K562 (cell line): ENCODE measurements around the gene AGAP1. TPM values are rescaled to one million over a fixed set of nuclear protein-coding genes. Genes with fewer than 3 reads are reported as not detected.

Source experiments
- ATAC-seq: fragments of 200-7000 bp; cut with Tn5 transposase; 3 replicates; pipeline ENCODE4 v1.9.1; 2020; ENCODE audit warnings: moderate library complexity
- BruUV-seq: library from RNA; stranded (reverse); fragments of 400-500 nt; replicated peaks from 2 replicates; lab custom pipeline; 2021; lab: Mats Ljungman, UMichigan
- CTCF ChIA-PET: fragments of 300-600 bp; formaldehyde crosslinking; extraction: SDS; loops from one replicate; lab custom pipeline; 2021; ENCODE audit warnings: low intra/inter-chr PET ratio; lab: Yijun Ruan, JAX
- POLR2A ChIA-PET: fragments of 300-600, 350-650 bp; sonication (Branson Sonifier 250); formaldehyde crosslinking; extraction: SDS; loops from one replicate; lab custom pipeline; 2021; ENCODE audit warnings: antibody characterized with exemption, inconsistent platforms; lab: Yijun Ruan, JAX
- DNase-seq, 4 experiments: peaks; one replicate each; pipeline versions ENCODE4 v3.0.0 to v3.0.0-alpha.2; 2011 to 2018; ENCODE audit warnings: low spot score in 3 of 4, mixed read lengths in 3 of 4; ENCODE audit errors: extremely low read depth in 1 of 4
- FAIRE-seq: peaks from 2 replicates; lab custom pipeline; 2011; peaks lifted over from hg19 to GRCh38; lab: Jason Lieb, UNC
- H2AFZ ChIP-seq: 2 replicates; pipeline ENCODE4 v1.6.0; 2011; ENCODE audit warnings: low read depth, low read length, control low read depth, inconsistent platforms
- H3K27ac ChIP-seq: fragments of 200-600 bp; 3 replicates; pipeline ENCODE4 v1.8.0; 2011; ENCODE audit warnings: low read depth, mild to moderate bottlenecking, control low read depth, inconsistent platforms, low read length, moderate library complexity, mixed read lengths; ENCODE audit errors: extremely low read depth
- H3K27me3 ChIP-seq, 2 experiments: fragments of 300-600 bp in 1 of 2; 2 replicates in 1 of 2; 3 replicates in 1 of 2; pipeline versions ENCODE4 v1.6.0 to v1.8.0; 2011; ENCODE audit warnings: inconsistent platforms in 2 of 2, low read length in 2 of 2, mild to moderate bottlenecking in 1 of 2, mixed read lengths in 1 of 2, moderate library complexity in 1 of 2; ENCODE audit not compliant: control insufficient read depth in 2 of 2, insufficient read depth in 2 of 2
- H3K36me3 ChIP-seq: fragments of 300-600 bp; 3 replicates; pipeline ENCODE4 v1.8.0; 2011; ENCODE audit warnings: mild to moderate bottlenecking, low read length, inconsistent platforms; ENCODE audit not compliant: control insufficient read depth, insufficient read depth
- H3K4me1 ChIP-seq, 2 experiments: fragments of 200-600 bp in 1 of 2; replicated peaks in 1 of 2; 2 replicates in 1 of 2; 3 replicates in 1 of 2; pipeline versions ENCODE4 v1.5.1 to v1.8.0; 2011; ENCODE audit warnings: inconsistent platforms in 2 of 2, low read length in 2 of 2, mild to moderate bottlenecking in 1 of 2, mixed read lengths in 1 of 2, moderate library complexity in 1 of 2; ENCODE audit not compliant: control insufficient read depth in 2 of 2, insufficient read depth in 2 of 2
- H3K4me2 ChIP-seq: 2 replicates; pipeline ENCODE4 v1.6.1; 2011; ENCODE audit warnings: low read length, control low read depth, inconsistent platforms, mixed read lengths; ENCODE audit not compliant: insufficient read depth
- H3K4me3 ChIP-seq: fragments of 200-600 bp; sonication (generic), shearing (Covaris generic); 2 replicates; pipeline ENCODE4 v1.5.1; 2016; ENCODE audit warnings: control low read depth, inconsistent platforms
- H3K79me2 ChIP-seq: fragments of 200-600 bp; 3 replicates; pipeline ENCODE4 v1.8.0; 2011; ENCODE audit warnings: low read length, inconsistent platforms; ENCODE audit not compliant: control insufficient read depth, insufficient read depth
- H3K9ac ChIP-seq, 2 experiments: 2 replicates each; pipeline versions ENCODE4 v1.6.0 to v1.6.1; 2011; ENCODE audit warnings: low read depth in 2 of 2, low read length in 2 of 2, control low read depth in 1 of 2, inconsistent platforms in 1 of 2, mild to moderate bottlenecking in 1 of 2, mixed read lengths in 1 of 2; ENCODE audit not compliant: insufficient read depth in 1 of 2
- H3K9me1 ChIP-seq: one replicate; pipeline ENCODE4 v1.6.0; 2011; ENCODE audit warnings: inconsistent platforms, mild to moderate bottlenecking, low read length, moderate library complexity; ENCODE audit not compliant: control insufficient read depth, insufficient read depth
- H3K9me3 ChIP-seq: replicated peaks from 2 replicates; pipeline ENCODE4 v1.5.1; 2011; ENCODE audit warnings: low read depth, low read length, inconsistent platforms; ENCODE audit not compliant: control insufficient read depth, insufficient read depth
- H4K20me1 ChIP-seq: replicated peaks from 2 replicates; pipeline ENCODE4 v1.6.1; 2011; ENCODE audit warnings: low read length, inconsistent platforms, mixed read lengths; ENCODE audit not compliant: control insufficient read depth, insufficient read depth
- ARNT ChIP-seq, 2 experiments: fragments of 450-650 bp; IDR thresholded peaks; 2 replicates each; pipeline ENCODE4 v1.6.1; 2016; ENCODE audit warnings: mild to moderate bottlenecking in 1 of 2
- KLF1 ChIP-seq: fragments of 450-650 bp; IDR thresholded peaks from 2 replicates; pipeline ENCODE4 v1.6.1; 2016; ENCODE audit warnings: missing genetic modification characterization, missing compliant biosample characterization
- NEUROD1 ChIP-seq: fragments of 150-350 bp; IDR thresholded peaks from 2 replicates; pipeline ENCODE4 v1.6.1; 2014; ENCODE audit warnings: borderline replicate concordance, low read length, low read depth; ENCODE audit not compliant: partially characterized antibody
- NFXL1 ChIP-seq: fragments of 450-650 bp; formaldehyde crosslinking; IDR thresholded peaks from 2 replicates; pipeline ENCODE4 v1.4.0; 2021; ENCODE audit warnings: mild to moderate bottlenecking
- PCBP1 ChIP-seq: fragments of 200-400 bp; formaldehyde crosslinking; IDR thresholded peaks from 2 replicates; pipeline ENCODE4 v1.6.1; 2018; ENCODE audit warnings: mild to moderate bottlenecking, low read depth, low read length; ENCODE audit not compliant: poor library complexity, severe bottlenecking
- RBBP5 ChIP-seq: fragments of 200-600 bp; sonication (generic); IDR thresholded peaks from 2 replicates; pipeline ENCODE4 v1.6.1; 2012; ENCODE audit warnings: borderline replicate concordance, mild to moderate bottlenecking, low read length, control low read depth, inconsistent platforms; ENCODE audit not compliant: insufficient read depth, poor library complexity, severe bottlenecking
- SNIP1 ChIP-seq: fragments of 450-650 bp; IDR thresholded peaks from 2 replicates; pipeline ENCODE4 v1.7.1; 2017; ENCODE audit warnings: low read depth, mild to moderate bottlenecking
- ZBTB8A ChIP-seq: fragments of 450-650 bp; IDR thresholded peaks from 2 replicates; pipeline ENCODE4 v1.6.1; 2018; ENCODE audit warnings: mild to moderate bottlenecking, moderate library complexity; ENCODE audit not compliant: partially characterized antibody
- ZNF124 ChIP-seq: sonication (generic); formaldehyde crosslinking; IDR thresholded peaks from 2 replicates; pipeline ENCODE4 v1.8.1; 2022; ENCODE audit warnings: missing genetic modification reagents
- ZNF3 ChIP-seq: fragments of 250-450 bp; sonication (Bioruptor Pico); IDR thresholded peaks from 2 replicates; pipeline ENCODE4 v1.5.0; 2021; ENCODE audit warnings: mild to moderate bottlenecking, moderate library complexity
- ZNF561 ChIP-seq: fragments of 450-650 bp; formaldehyde crosslinking; conservative IDR thresholded peaks from 2 replicates; pipeline ENCODE4 v1.4.0; 2020; ENCODE audit warnings: mild to moderate bottlenecking, moderate library complexity
- WGBS: fragments of 100-300 bp; shearing (Covaris generic); methylation state at CpG from one replicate; pipeline ENCODE4 v1.1.6; 2016; ENCODE audit warnings: low coverage, mixed read lengths; ENCODE audit not compliant: insufficient coverage; ENCODE audit errors: missing lambda C conversion rate; 5-methylcytosine and 5-hydroxymethylcytosine counted together
- in situ Hi-C: fragments of 300-500 bp; cut with MboI; formaldehyde crosslinking; loops from 4 replicates; pipeline ENCODE4 v1.15.0; 2018; ENCODE audit warnings: inconsistent platforms, mixed read lengths
- intact Hi-C: fragments of 100-400 bp; cut with micrococcal nuclease; formaldehyde crosslinking; loops from 2 replicates; pipeline ENCODE4 v1.14.2; 2022
- polyA plus RNA-seq, 8 experiments: library from polyadenylated mRNA; depleted of rRNA in 4 of 8; stranded (reverse) in 5 of 8; unstranded in 3 of 8; fragments of >200 nt; fragmentation: Nextera tagmentation in 2 of 8; fragmentation: Illumina TruSeq in 1 of 8; extraction: Ambion mirVana in 2 of 8; extraction: Trizol in 1 of 8; gene quantifications; 2 replicates each; pipeline versions ENCODE4 v1.2.1 to v1.2.3, GENCODE V29; 2011 to 2014; ENCODE audit warnings: inconsistent platforms in 1 of 8, missing spikeins in 1 of 8
- total RNA-seq, 7 experiments: library from RNA; depleted of rRNA in 6 of 7; stranded (reverse); fragments of >200 nt in 6 of 7; fragmentation: Illumina TruSeq in 2 of 7; extraction: Trizol in 2 of 7; gene quantifications; 2 replicates each; pipeline versions ENCODE4 v1.2.1 to v1.2.3, GENCODE V29; 2011 to 2021; ENCODE audit warnings: low replicate concordance in 1 of 7
- TF ChIP-seq, protein P1 (sequence below): sonication (generic); IDR thresholded peaks from 2 replicates; pipeline ENCODE4 v1.6.1; 2016
- TF ChIP-seq, protein P2 (sequence below): fragments of 450-650 bp; IDR thresholded peaks from 2 replicates; pipeline ENCODE4 v1.6.1; 2016; ENCODE audit warnings: mild to moderate bottlenecking
- TF ChIP-seq, protein P3 (sequence below): sonication (generic); formaldehyde crosslinking; IDR thresholded peaks from 2 replicates; pipeline ENCODE4 v1.8.0; 2022; ENCODE audit warnings: mild to moderate bottlenecking, missing genetic modification reagents

The AGAP1 gene
- total and polyA plus RNA-seq, 9 of the 15 experiments (the other 6 are each of a cell fraction or from before 2014, with no cell fraction given): 1.3 to 24.0 (median 10.6) TPM

DNA sequence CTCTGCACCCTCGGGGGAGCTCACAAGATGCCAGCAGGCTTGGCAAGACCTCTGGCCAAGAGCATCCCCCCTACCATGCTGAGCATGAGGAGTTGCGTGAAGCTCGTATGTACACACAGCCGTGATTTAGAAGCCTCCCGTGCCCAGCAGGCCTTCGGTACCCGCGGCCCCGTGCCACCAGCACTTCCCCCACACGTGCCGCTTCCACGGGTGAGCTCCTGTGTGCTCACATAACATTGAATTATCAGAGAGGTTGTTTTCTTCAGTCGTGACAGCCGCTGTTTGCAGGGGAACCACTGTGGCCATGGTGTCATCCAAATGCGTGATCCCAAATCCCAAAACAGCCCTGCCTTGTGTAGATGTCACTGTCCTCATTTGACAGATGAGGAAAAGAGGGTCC is 621.1 kb downstream of the AGAP1 start:
- in situ Hi-C loops (no loop called here), intact Hi-C loops (no loop called here)
- Histone ChIP-seq H4K20me1 (no peaks in the 10 kb centered on the region), H3K9ac (no peak overlapping the region), H3K4me2 (no peak overlapping the region), H3K36me3 (no peaks in the 10 kb centered on the region), H3K9me1 (no peaks in the 10 kb centered on the region), H3K4me1 (no peaks in the 10 kb centered on the region; a peak in 1 of 5 replicates), H3K4me3 (no peak overlapping the region), H2AFZ (no peak overlapping the region), H3K9me3 (no peaks in the 10 kb centered on the region), H3K27me3 (no peaks in the 10 kb centered on the region), H3K27ac (no peak overlapping the region), H3K79me2 (no peaks in the 10 kb centered on the region)
- ATAC-seq (no peak), FAIRE-seq (no peak), DNase-seq (no peak)
- POLR2A ChIA-PET: no interaction called here
- BruUV-seq: no TSS peak
- WGBS: 69% methylated on average over 9 of the region's 15 CpGs
- CTCF ChIA-PET: no interaction called here
- TF ChIP-seq, protein P1, sequence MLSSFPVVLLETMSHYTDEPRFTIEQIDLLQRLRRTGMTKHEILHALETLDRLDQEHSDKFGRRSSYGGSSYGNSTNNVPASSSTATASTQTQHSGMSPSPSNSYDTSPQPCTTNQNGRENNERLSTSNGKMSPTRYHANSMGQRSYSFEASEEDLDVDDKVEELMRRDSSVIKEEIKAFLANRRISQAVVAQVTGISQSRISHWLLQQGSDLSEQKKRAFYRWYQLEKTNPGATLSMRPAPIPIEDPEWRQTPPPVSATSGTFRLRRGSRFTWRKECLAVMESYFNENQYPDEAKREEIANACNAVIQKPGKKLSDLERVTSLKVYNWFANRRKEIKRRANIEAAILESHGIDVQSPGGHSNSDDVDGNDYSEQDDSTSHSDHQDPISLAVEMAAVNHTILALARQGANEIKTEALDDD: no peak
- TF ChIP-seq PCBP1 (no peak), KLF1 (tag) (no peak), ZNF561 (no peak), ZNF3 (CRISPR knock-in tag) (no peak), ZNF124 (CRISPR knock-in tag) (no peak), ZBTB8A (no peak), SNIP1 (no peak), NEUROD1 (no peak), RBBP5 (no peak), ARNT (IDR thresholded peaks at IDR 0.05) (no peak), NFXL1 (no peak)
- TF ChIP-seq, protein P2, sequence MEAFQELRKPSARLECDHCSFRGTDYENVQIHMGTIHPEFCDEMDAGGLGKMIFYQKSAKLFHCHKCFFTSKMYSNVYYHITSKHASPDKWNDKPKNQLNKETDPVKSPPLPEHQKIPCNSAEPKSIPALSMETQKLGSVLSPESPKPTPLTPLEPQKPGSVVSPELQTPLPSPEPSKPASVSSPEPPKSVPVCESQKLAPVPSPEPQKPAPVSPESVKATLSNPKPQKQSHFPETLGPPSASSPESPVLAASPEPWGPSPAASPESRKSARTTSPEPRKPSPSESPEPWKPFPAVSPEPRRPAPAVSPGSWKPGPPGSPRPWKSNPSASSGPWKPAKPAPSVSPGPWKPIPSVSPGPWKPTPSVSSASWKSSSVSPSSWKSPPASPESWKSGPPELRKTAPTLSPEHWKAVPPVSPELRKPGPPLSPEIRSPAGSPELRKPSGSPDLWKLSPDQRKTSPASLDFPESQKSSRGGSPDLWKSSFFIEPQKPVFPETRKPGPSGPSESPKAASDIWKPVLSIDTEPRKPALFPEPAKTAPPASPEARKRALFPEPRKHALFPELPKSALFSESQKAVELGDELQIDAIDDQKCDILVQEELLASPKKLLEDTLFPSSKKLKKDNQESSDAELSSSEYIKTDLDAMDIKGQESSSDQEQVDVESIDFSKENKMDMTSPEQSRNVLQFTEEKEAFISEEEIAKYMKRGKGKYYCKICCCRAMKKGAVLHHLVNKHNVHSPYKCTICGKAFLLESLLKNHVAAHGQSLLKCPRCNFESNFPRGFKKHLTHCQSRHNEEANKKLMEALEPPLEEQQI: no peak
- TF ChIP-seq, protein P3, sequence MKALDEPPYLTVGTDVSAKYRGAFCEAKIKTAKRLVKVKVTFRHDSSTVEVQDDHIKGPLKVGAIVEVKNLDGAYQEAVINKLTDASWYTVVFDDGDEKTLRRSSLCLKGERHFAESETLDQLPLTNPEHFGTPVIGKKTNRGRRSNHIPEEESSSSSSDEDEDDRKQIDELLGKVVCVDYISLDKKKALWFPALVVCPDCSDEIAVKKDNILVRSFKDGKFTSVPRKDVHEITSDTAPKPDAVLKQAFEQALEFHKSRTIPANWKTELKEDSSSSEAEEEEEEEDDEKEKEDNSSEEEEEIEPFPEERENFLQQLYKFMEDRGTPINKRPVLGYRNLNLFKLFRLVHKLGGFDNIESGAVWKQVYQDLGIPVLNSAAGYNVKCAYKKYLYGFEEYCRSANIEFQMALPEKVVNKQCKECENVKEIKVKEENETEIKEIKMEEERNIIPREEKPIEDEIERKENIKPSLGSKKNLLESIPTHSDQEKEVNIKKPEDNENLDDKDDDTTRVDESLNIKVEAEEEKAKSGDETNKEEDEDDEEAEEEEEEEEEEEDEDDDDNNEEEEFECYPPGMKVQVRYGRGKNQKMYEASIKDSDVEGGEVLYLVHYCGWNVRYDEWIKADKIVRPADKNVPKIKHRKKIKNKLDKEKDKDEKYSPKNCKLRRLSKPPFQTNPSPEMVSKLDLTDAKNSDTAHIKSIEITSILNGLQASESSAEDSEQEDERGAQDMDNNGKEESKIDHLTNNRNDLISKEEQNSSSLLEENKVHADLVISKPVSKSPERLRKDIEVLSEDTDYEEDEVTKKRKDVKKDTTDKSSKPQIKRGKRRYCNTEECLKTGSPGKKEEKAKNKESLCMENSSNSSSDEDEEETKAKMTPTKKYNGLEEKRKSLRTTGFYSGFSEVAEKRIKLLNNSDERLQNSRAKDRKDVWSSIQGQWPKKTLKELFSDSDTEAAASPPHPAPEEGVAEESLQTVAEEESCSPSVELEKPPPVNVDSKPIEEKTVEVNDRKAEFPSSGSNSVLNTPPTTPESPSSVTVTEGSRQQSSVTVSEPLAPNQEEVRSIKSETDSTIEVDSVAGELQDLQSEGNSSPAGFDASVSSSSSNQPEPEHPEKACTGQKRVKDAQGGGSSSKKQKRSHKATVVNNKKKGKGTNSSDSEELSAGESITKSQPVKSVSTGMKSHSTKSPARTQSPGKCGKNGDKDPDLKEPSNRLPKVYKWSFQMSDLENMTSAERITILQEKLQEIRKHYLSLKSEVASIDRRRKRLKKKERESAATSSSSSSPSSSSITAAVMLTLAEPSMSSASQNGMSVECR (CRISPR knock-in tag): no peak
